Panc1 (cell line): ENCODE measurements around the gene KRTAP10-10.

ENCODE experiments used
- CTCF ChIP-seq: fragments of 450-650 bp; IDR thresholded peaks from 2 replicates; pipeline ENCODE4 v1.5.1; 2017; ENCODE audit warnings: mild to moderate bottlenecking
- POLR2AphosphoS5 ChIP-seq: IDR thresholded peaks from 2 replicates; pipeline ENCODE4 v1.6.1; 2012; ENCODE audit warnings: mild to moderate bottlenecking, low read depth, low read length, moderate library complexity
- SIN3A ChIP-seq: IDR thresholded peaks from 2 replicates; pipeline ENCODE4 v1.6.1; 2012; ENCODE audit warnings: low read depth, mild to moderate bottlenecking, low read length, moderate library complexity, borderline replicate concordance; ENCODE audit not compliant: insufficient read depth

- TF ChIP-seq CTCF (no peak), SIN3A (no peak), POLR2AphosphoS5 (no peak)
Measured at GRCh38 chr21:44649521-44650100, 12.5 kb downstream of the KRTAP10-10 start.
